H1 (cell line): ENCODE data around the gene CXCL5. TPM values are rescaled to one million over a fixed set of nuclear protein-coding genes. Genes with fewer than 3 reads are reported as not detected.

Source experiments
- CTCF ChIA-PET: fragments of 300-600 bp; sonication (Branson Sonifier 250); formaldehyde crosslinking; loops from one replicate; lab custom pipeline; 2021; ENCODE audit not compliant: partially characterized antibody; lab: Charles Lee
- POLR2A ChIA-PET: fragments of 300-600 bp; sonication (Branson Sonifier 250); formaldehyde crosslinking; loops from one replicate; lab custom pipeline; 2021; ENCODE audit warnings: inconsistent platforms; ENCODE audit not compliant: partially characterized antibody; lab: Charles Lee
- DNase-seq, 2 experiments: peaks; one replicate each; pipeline versions ENCODE4 v3.0.0 to v3.0.0-alpha.2; 2010 to 2022; ENCODE audit warnings: low spot score in 2 of 2, low read depth in 1 of 2, mixed read lengths in 1 of 2
- FAIRE-seq: peaks from 2 replicates; lab custom pipeline; 2011; peaks lifted over from hg19 to GRCh38; lab: Jason Lieb, UNC
- H2AFZ ChIP-seq: 2 replicates; pipeline ENCODE4 v1.8.1; 2012; ENCODE audit warnings: low read length, inconsistent platforms
- H2AK5ac ChIP-seq: 2 replicates; pipeline ENCODE4 v1.6.1; 2013; ENCODE audit warnings: low read depth, low read length
- H2BK120ac ChIP-seq: replicated peaks from 2 replicates; pipeline ENCODE3; 2013; ENCODE audit warnings: low read depth, low read length, inconsistent platforms
- H2BK12ac ChIP-seq: 2 replicates; pipeline ENCODE4 v1.6.1; 2013; ENCODE audit warnings: low read depth, low read length
- H2BK15ac ChIP-seq: 2 replicates; pipeline ENCODE4 v1.6.1; 2013; ENCODE audit warnings: low read length
- H2BK20ac ChIP-seq: 2 replicates; pipeline ENCODE4 v1.6.1; 2013; ENCODE audit warnings: low read length
- H2BK5ac ChIP-seq: 2 replicates; pipeline ENCODE4 v1.6.1; 2013; ENCODE audit warnings: low read depth, low read length
- H3K14ac ChIP-seq: 2 replicates; pipeline ENCODE4 v1.6.1; 2013; ENCODE audit warnings: inconsistent platforms; ENCODE audit not compliant: insufficient read length
- H3K18ac ChIP-seq: 2 replicates; pipeline ENCODE4 v1.6.1; 2013; ENCODE audit warnings: low read length; ENCODE audit errors: extremely low read depth
- H3K23ac ChIP-seq: 2 replicates; pipeline ENCODE4 v1.6.1; 2013; ENCODE audit warnings: inconsistent platforms; ENCODE audit not compliant: insufficient read length
- H3K23me2 ChIP-seq: 2 replicates; pipeline ENCODE4 v1.6.1; 2013; ENCODE audit warnings: low read depth, low read length
- H3K27ac ChIP-seq: 2 replicates; pipeline ENCODE4 v1.6.1; 2011; ENCODE audit warnings: low read depth, low read length, inconsistent platforms
- H3K27me3 ChIP-seq, 4 experiments: replicated peaks in 1 of 4; 1 replicate in 1 of 4; 2 replicates in 3 of 4; pipeline versions ENCODE4 v1.6.1 to v1.8.1; 2011 to 2013; ENCODE audit warnings: low read length in 3 of 4, mild to moderate bottlenecking in 3 of 4, inconsistent platforms in 2 of 4, mixed read lengths in 2 of 4, moderate library complexity in 1 of 4; ENCODE audit not compliant: control insufficient read depth in 3 of 4, insufficient read depth in 3 of 4; ENCODE audit errors: extremely low read depth in 1 of 4
- H3K36me3 ChIP-seq, 4 experiments: 2 replicates each; pipeline versions ENCODE4 v1.6.1 to v1.8.1; 2011 to 2013; ENCODE audit warnings: mild to moderate bottlenecking in 4 of 4, low read length in 3 of 4, moderate library complexity in 2 of 4, control low read depth in 1 of 4, inconsistent platforms in 1 of 4; ENCODE audit not compliant: insufficient read depth in 4 of 4, control insufficient read depth in 2 of 4
- H3K4ac ChIP-seq: replicated peaks from 2 replicates; pipeline ENCODE3; 2013; ENCODE audit warnings: low read length, low read depth, mixed read lengths, inconsistent platforms; ENCODE audit not compliant: insufficient read length
- H3K4me1 ChIP-seq, 4 experiments: replicated peaks in 1 of 4; 1 replicate in 1 of 4; 2 replicates in 3 of 4; pipeline versions ENCODE4 v1.6.1 to v1.8.1; 2011 to 2013; ENCODE audit warnings: low read length in 3 of 4, inconsistent platforms in 2 of 4, mixed read lengths in 1 of 4; ENCODE audit not compliant: insufficient read depth in 4 of 4, control insufficient read depth in 3 of 4
- H3K4me2 ChIP-seq, 2 experiments: 2 replicates each; pipeline versions ENCODE4 v1.6.1 to v1.8.1; 2011 to 2013; ENCODE audit warnings: low read depth in 2 of 2, low read length in 2 of 2, control low read depth in 1 of 2, inconsistent platforms in 1 of 2, mild to moderate bottlenecking in 1 of 2; ENCODE audit not compliant: insufficient read depth in 1 of 2
- H3K4me3 ChIP-seq, 4 experiments: fragments of 200-600, 300-600 bp in 1 of 4; sonication (generic), shearing (Covaris generic), sonication (Bioruptor Twin) in 1 of 4; 2 replicates each; pipeline versions ENCODE4 v1.5.1 to v1.8.1; 2011 to 2016; ENCODE audit warnings: low read length in 4 of 4, low read depth in 3 of 4, control low read depth in 2 of 4, inconsistent platforms in 2 of 4, mild to moderate bottlenecking in 2 of 4, mixed read lengths in 1 of 4, moderate library complexity in 1 of 4; ENCODE audit not compliant: insufficient read depth in 2 of 4; ENCODE audit errors: extremely low read depth in 1 of 4
- H3K56ac ChIP-seq: replicated peaks from 2 replicates; pipeline ENCODE3; 2013; ENCODE audit warnings: low read depth, mild to moderate bottlenecking, mixed read lengths, low read length, inconsistent platforms; ENCODE audit not compliant: insufficient read length
- H3K79me1 ChIP-seq: 2 replicates; pipeline ENCODE4 v1.6.1; 2013; ENCODE audit warnings: low read depth, low read length, control low read depth
- H3K79me2 ChIP-seq, 2 experiments: 2 replicates each; pipeline versions ENCODE4 v1.6.1 to v1.8.1; 2012 to 2013; ENCODE audit warnings: low read length in 2 of 2, mild to moderate bottlenecking in 2 of 2, inconsistent platforms in 1 of 2; ENCODE audit not compliant: insufficient read depth in 2 of 2, control insufficient read depth in 1 of 2
- H3K9ac ChIP-seq, 4 experiments: replicated peaks in 1 of 4; 1 replicate in 1 of 4; 2 replicates in 3 of 4; pipeline versions ENCODE4 v1.6.1 to v1.8.1; 2011 to 2013; ENCODE audit warnings: low read depth in 3 of 4, low read length in 3 of 4, control low read depth in 2 of 4, mild to moderate bottlenecking in 2 of 4, moderate library complexity in 2 of 4, inconsistent platforms in 1 of 4; ENCODE audit errors: extremely low read depth in 1 of 4
- H3K9me3 ChIP-seq, 2 experiments: 2 replicates each; pipeline versions ENCODE4 v1.6.1 to v1.8.1; 2012 to 2013; ENCODE audit warnings: mild to moderate bottlenecking in 2 of 2, moderate library complexity in 2 of 2, control low read depth in 1 of 2, inconsistent platforms in 1 of 2, low read depth in 1 of 2, low read length in 1 of 2, mixed read lengths in 1 of 2; ENCODE audit not compliant: insufficient read depth in 2 of 2
- H4K20me1 ChIP-seq, 2 experiments: replicated peaks in 1 of 2; 2 replicates each; pipeline versions ENCODE3 to v1.8.1; 2011 to 2013; ENCODE audit warnings: inconsistent platforms in 2 of 2, low read length in 2 of 2, mild to moderate bottlenecking in 1 of 2; ENCODE audit not compliant: insufficient read depth in 2 of 2, control insufficient read depth in 1 of 2
- H4K5ac ChIP-seq: 2 replicates; pipeline ENCODE4 v1.6.1; 2013; ENCODE audit warnings: low read length, low read depth, mixed read lengths, inconsistent platforms; ENCODE audit not compliant: insufficient read length
- H4K8ac ChIP-seq: 2 replicates; pipeline ENCODE4 v1.8.0; 2013; ENCODE audit warnings: mild to moderate bottlenecking, moderate library complexity, low read length, inconsistent platforms; ENCODE audit not compliant: insufficient read depth; ENCODE audit errors: extremely low read depth
- H4K91ac ChIP-seq: replicated peaks from 2 replicates; pipeline ENCODE3; 2013; ENCODE audit warnings: low read length, mixed read lengths, inconsistent platforms; ENCODE audit not compliant: insufficient read length
- CBX8 ChIP-seq: fragments of 300-800, 300-1000 bp; sonication (generic); IDR thresholded peaks from 2 replicates; pipeline ENCODE4 v1.7.1; 2016; ENCODE audit warnings: low read depth, low read length, borderline replicate concordance
- CTBP2 ChIP-seq: IDR thresholded peaks from 2 replicates; pipeline ENCODE4 v1.7.0; 2011; ENCODE audit warnings: borderline replicate concordance, mild to moderate bottlenecking, moderate library complexity, mixed read lengths, low read length; ENCODE audit not compliant: insufficient read depth, insufficient read length
- HDAC6 ChIP-seq: IDR thresholded peaks from one replicate; pipeline ENCODE4 v1.7.1; 2012; ENCODE audit warnings: low read depth, mild to moderate bottlenecking, inconsistent platforms, low read length, moderate library complexity
- PHF8 ChIP-seq: fragments of 200-600 bp; sonication (generic); conservative IDR thresholded peaks from 2 replicates; pipeline ENCODE4 v1.7.1; 2012; ENCODE audit warnings: low read depth, mild to moderate bottlenecking, inconsistent platforms, low read length, moderate library complexity
- SIX5 ChIP-seq: IDR thresholded peaks from 2 replicates; pipeline ENCODE4 v1.6.1; 2011; ENCODE audit warnings: mild to moderate bottlenecking, low read depth, low read length
- SUZ12 ChIP-seq: fragments of 200-600 bp; sonication (generic); IDR thresholded peaks from 2 replicates; pipeline ENCODE4 v1.6.1; 2012; ENCODE audit warnings: mild to moderate bottlenecking, inconsistent platforms, low read length, moderate library complexity, mixed read lengths
- TBP ChIP-seq: IDR thresholded peaks from 2 replicates; pipeline ENCODE4 v1.6.1; 2011; ENCODE audit warnings: low read depth, low read length, improper control_type of control experiment
- WGBS, 2 experiments: shearing (Covaris generic) in 1 of 2; methylation state at CpG; one replicate each; pipeline versions ENCODE4 v1.1.6 to v1.1.7; 2013 to 2015; ENCODE audit warnings: low lambda C conversion rate in 2 of 2, mixed read lengths in 2 of 2, inconsistent platforms in 1 of 2, low coverage in 1 of 2, missing lambda C conversion rate in 1 of 2; ENCODE audit not compliant: insufficient replicate concordance in 2 of 2, insufficient coverage in 1 of 2, insufficient read length in 1 of 2; ENCODE audit errors: extremely low coverage in 1 of 2, missing lambda C conversion rate in 1 of 2; 5-methylcytosine and 5-hydroxymethylcytosine counted together
- long read RNA-seq, 2 experiments: library from RNA in 1 of 2; library from capped mRNA in 1 of 2; stranded (forward); transcript quantifications; one replicate each; pipeline ENCODE4 v2.0.0, GENCODE V29; 2021; ENCODE audit warnings: inconsistent platforms in 1 of 2
- polyA minus RNA-seq, 3 experiments: library from RNA; depleted of rRNA, polyadenylated mRNA; stranded (reverse); fragments of >200 nt; gene quantifications; 1 replicate in 2 of 3; 2 replicates in 1 of 3; pipeline ENCODE4 v1.2.3, GENCODE V29; 2011
- polyA plus RNA-seq, 7 experiments: library from polyadenylated mRNA; depleted of rRNA in 3 of 7; stranded (reverse) in 5 of 7; unstranded in 2 of 7; fragments of >200 nt in 5 of 7; fragments of 200-250 nt in 2 of 7; gene quantifications; 1 replicate in 5 of 7; 2 replicates in 1 of 7; 4 replicates in 1 of 7; pipeline versions ENCODE4 v1.2.1 to v1.2.3, GENCODE V29; 2011 to 2013; ENCODE audit warnings: missing spikeins in 2 of 7, mixed read lengths in 2 of 7
- total RNA-seq: library from RNA; stranded (reverse); fragmentation: NEBNext Ultra II Directional; extraction: Animal tissue kit (Norgen Biotek cat#: 25700); gene quantifications from 2 replicates; pipeline ENCODE4 v1.2.1, GENCODE V29; 2021

The CXCL5 gene
- total RNA-seq (10.9 and 11.4 TPM in 2 replicates), polyA plus RNA-seq (2011; rRNA removed) (8.5 and 15.6 TPM in 2 replicates), polyA minus RNA-seq (2011; rRNA and poly(A)+ RNA removed) (2.7 and 8.1 TPM in 2 replicates)
- 11.4 TPM for polyA plus RNA-seq (2011; cell fraction: cytosol; rRNA removed)
- polyA plus RNA-seq (2011; cell fraction: nucleus; rRNA removed): 6.9 TPM
- polyA plus RNA-seq (2012, experiment 1 of 2): 10.4 to 18.4 TPM (median 15.3 TPM) in 4 replicates
- 8.6 TPM for polyA plus RNA-seq (2012, experiment 2 of 2)
- 11.4 TPM for polyA plus RNA-seq (2013, experiment 1 of 2)
- 12.6 TPM for polyA plus RNA-seq (2013, experiment 2 of 2)
- 6.5 TPM for polyA minus RNA-seq (2011; cell fraction: cytosol; rRNA and poly(A)+ RNA removed)
- 8.0 TPM for polyA minus RNA-seq (2011; cell fraction: nucleus; rRNA and poly(A)+ RNA removed)
- long read RNA-seq, experiment 1, transcript CXCL5-201 (4 exons, 2,538 nt): major isoform, 9 of 13 reads
- long read RNA-seq, experiment 1, partial matches to known transcripts: 1 of 13 reads
- long read RNA-seq, experiment 1, other reads (novel, unspliced or antisense): 3 of 13 reads
- long read RNA-seq, experiment 2, partial matches to known transcripts: 2 of 5 reads
- long read RNA-seq, experiment 2, other reads (novel, unspliced or antisense): 1 of 5 reads

- Histone ChIP-seq H3K18ac (peak within 1 kb of the TSS; percentile 98), H4K8ac (peak within 1 kb of the TSS; percentile 97), H3K4me2 (peak within 1 kb of the TSS; percentile 66 to 77), H2BK12ac (peak within 1 kb of the TSS; percentile 98), H2BK5ac (peak within 1 kb of the TSS; percentile 96), H3K27me3 (peaks cover 0 to 6% (median under 1%) of the 10 kb centered on the region in 4 experiments; a peak in 3 of 7 replicates), H4K91ac (peak within 1 kb of the TSS; percentile 99), H3K23me2 (peaks cover 6% of the 10 kb centered on the region; the same call in 1 of the 2 replicates), H3K27ac (peak within 1 kb of the TSS; percentile 76; the same call in 1 of the 2 replicates), H4K20me1 (no peaks in the 10 kb centered on the region), H4K5ac (peak within 1 kb of the TSS; percentile 67), H2BK20ac (peak within 1 kb of the TSS; percentile 91), H3K14ac (no peak within 1 kb of the TSS), H3K79me1 (no peaks in the 10 kb centered on the region), H3K36me3 (peaks cover 0 to 3% (median 0%) of the 10 kb centered on the region in 4 experiments; a peak in 2 of 8 replicates), H3K9me3 (no peaks in the 10 kb centered on the region), H3K23ac (no peak within 1 kb of the TSS), H2AFZ (peak within 1 kb of the TSS; percentile 27; the same call in 1 of the 2 replicates), H3K79me2 (no peaks in the 10 kb centered on the region), H3K4me3 (peak within 1 kb of the TSS; percentile 51 to 61 (median 56)), H2BK15ac (peak within 1 kb of the TSS; percentile 95), H3K9ac (peak within 1 kb of the TSS in 3 of 4 experiments; percentile 63 to 74 (median 64); a peak in 6 of 7 replicates), H2AK5ac (peak within 1 kb of the TSS; percentile 79; the same call in 1 of the 2 replicates), H3K4me1 (peaks cover 0 to 8% (median 6%) of the 10 kb centered on the region in 4 experiments; a peak in 6 of 7 replicates), H3K4ac (peak within 1 kb of the TSS; percentile 87), H3K56ac (peak within 1 kb of the TSS; percentile 92), H2BK120ac (peak within 1 kb of the TSS; percentile 98)
- POLR2A ChIA-PET: interaction anchor here (0.7 to 6.1 kb wide), 18 partner anchors 8 to 330 kb away, joined by 3 to 37 read pairs (median 5); partner anchors contain the start of genes CXCL2, CXCL3, MTHFD2L and PF4
- peak; percentile 67 to 78 for DNase-seq
- peak; percentile 65 for FAIRE-seq
- CTCF ChIA-PET: interaction anchor here (0.8 to 3.4 kb wide), 20 partner anchors 10 to 424 kb away, joined by 3 to 14 read pairs (median 4); no protein-coding TSS in a partner anchor
- WGBS, 2 experiments: 7% methylated on average over 43 of the region's 46 CpGs; no CpG with 5 or more reads in 1 of the 2 experiments
- TF ChIP-seq TBP: peak; percentile 58
- no peak for TF ChIP-seq HDAC6
- TF ChIP-seq PHF8: peak; percentile 63
- TF ChIP-seq CTBP2: no peak
- TF ChIP-seq CBX8: no peak
- TF ChIP-seq SIX5: no peak
- TF ChIP-seq SUZ12: no peak
Measured at GRCh38 chr4:73998040-73999011, at the start of gene CXCL5. Gene CXCL5, minus strand, starts transcription at chr4:73998677. Its CDS starts 96 bp downstream, at chr4:73998581.
